K562 (cell line): Measurements from ENCODE around the gene HOXB6. TPM values are rescaled to one million over a fixed set of nuclear protein-coding genes. Genes with fewer than 3 reads are reported as not detected.

Experiments
- ATAC-seq: fragments of 200-7000 bp; cut with Tn5 transposase; 3 replicates; pipeline ENCODE4 v1.9.1; 2020; ENCODE audit warnings: moderate library complexity
- BruUV-seq: library from RNA; stranded (reverse); fragments of 400-500 nt; replicated peaks from 2 replicates; lab custom pipeline; 2021; lab: Mats Ljungman, UMichigan
- CTCF ChIA-PET: fragments of 300-600 bp; formaldehyde crosslinking; extraction: SDS; loops from one replicate; lab custom pipeline; 2021; ENCODE audit warnings: low intra/inter-chr PET ratio; lab: Yijun Ruan, JAX
- POLR2A ChIA-PET: fragments of 300-600, 350-650 bp; sonication (Branson Sonifier 250); formaldehyde crosslinking; extraction: SDS; loops from one replicate; lab custom pipeline; 2021; ENCODE audit warnings: antibody characterized with exemption, inconsistent platforms; lab: Yijun Ruan, JAX
- DNase-seq, 4 experiments: peaks; one replicate each; pipeline versions ENCODE4 v3.0.0 to v3.0.0-alpha.2; 2011 to 2018; ENCODE audit warnings: low spot score in 3 of 4, mixed read lengths in 3 of 4; ENCODE audit errors: extremely low read depth in 1 of 4
- FAIRE-seq: peaks from 2 replicates; lab custom pipeline; 2011; peaks lifted over from hg19 to GRCh38; lab: Jason Lieb, UNC
- H2AFZ ChIP-seq: 2 replicates; pipeline ENCODE4 v1.6.0; 2011; ENCODE audit warnings: low read depth, low read length, control low read depth, inconsistent platforms
- H3K27ac ChIP-seq: fragments of 200-600 bp; 3 replicates; pipeline ENCODE4 v1.8.0; 2011; ENCODE audit warnings: low read depth, mild to moderate bottlenecking, control low read depth, inconsistent platforms, low read length, moderate library complexity, mixed read lengths; ENCODE audit errors: extremely low read depth
- H3K27me3 ChIP-seq, 2 experiments: fragments of 300-600 bp in 1 of 2; 2 replicates in 1 of 2; 3 replicates in 1 of 2; pipeline versions ENCODE4 v1.6.0 to v1.8.0; 2011; ENCODE audit warnings: inconsistent platforms in 2 of 2, low read length in 2 of 2, mild to moderate bottlenecking in 1 of 2, mixed read lengths in 1 of 2, moderate library complexity in 1 of 2; ENCODE audit not compliant: control insufficient read depth in 2 of 2, insufficient read depth in 2 of 2
- H3K36me3 ChIP-seq: fragments of 300-600 bp; 3 replicates; pipeline ENCODE4 v1.8.0; 2011; ENCODE audit warnings: mild to moderate bottlenecking, low read length, inconsistent platforms; ENCODE audit not compliant: control insufficient read depth, insufficient read depth
- H3K4me1 ChIP-seq, 2 experiments: fragments of 200-600 bp in 1 of 2; replicated peaks in 1 of 2; 2 replicates in 1 of 2; 3 replicates in 1 of 2; pipeline versions ENCODE4 v1.5.1 to v1.8.0; 2011; ENCODE audit warnings: inconsistent platforms in 2 of 2, low read length in 2 of 2, mild to moderate bottlenecking in 1 of 2, mixed read lengths in 1 of 2, moderate library complexity in 1 of 2; ENCODE audit not compliant: control insufficient read depth in 2 of 2, insufficient read depth in 2 of 2
- H3K4me2 ChIP-seq: 2 replicates; pipeline ENCODE4 v1.6.1; 2011; ENCODE audit warnings: low read length, control low read depth, inconsistent platforms, mixed read lengths; ENCODE audit not compliant: insufficient read depth
- H3K4me3 ChIP-seq: fragments of 200-600 bp; sonication (generic), shearing (Covaris generic); 2 replicates; pipeline ENCODE4 v1.5.1; 2016; ENCODE audit warnings: control low read depth, inconsistent platforms
- H3K79me2 ChIP-seq: fragments of 200-600 bp; 3 replicates; pipeline ENCODE4 v1.8.0; 2011; ENCODE audit warnings: low read length, inconsistent platforms; ENCODE audit not compliant: control insufficient read depth, insufficient read depth
- H3K9ac ChIP-seq, 2 experiments: 2 replicates each; pipeline versions ENCODE4 v1.6.0 to v1.6.1; 2011; ENCODE audit warnings: low read depth in 2 of 2, low read length in 2 of 2, control low read depth in 1 of 2, inconsistent platforms in 1 of 2, mild to moderate bottlenecking in 1 of 2, mixed read lengths in 1 of 2; ENCODE audit not compliant: insufficient read depth in 1 of 2
- H3K9me1 ChIP-seq: one replicate; pipeline ENCODE4 v1.6.0; 2011; ENCODE audit warnings: inconsistent platforms, mild to moderate bottlenecking, low read length, moderate library complexity; ENCODE audit not compliant: control insufficient read depth, insufficient read depth
- H3K9me3 ChIP-seq: replicated peaks from 2 replicates; pipeline ENCODE4 v1.5.1; 2011; ENCODE audit warnings: low read depth, low read length, inconsistent platforms; ENCODE audit not compliant: control insufficient read depth, insufficient read depth
- H4K20me1 ChIP-seq: replicated peaks from 2 replicates; pipeline ENCODE4 v1.6.1; 2011; ENCODE audit warnings: low read length, inconsistent platforms, mixed read lengths; ENCODE audit not compliant: control insufficient read depth, insufficient read depth
- HDAC3 ChIP-seq: fragments of 450-650 bp; IDR thresholded peaks from 2 replicates; pipeline ENCODE4 v1.6.1; 2018; ENCODE audit warnings: borderline replicate concordance, mild to moderate bottlenecking, moderate library complexity; ENCODE audit not compliant: partially characterized antibody
- MIER1 ChIP-seq: fragments of 450-650 bp; IDR thresholded peaks from 2 replicates; pipeline ENCODE4 v1.6.1; 2016; ENCODE audit warnings: antibody characterized with exemption, mild to moderate bottlenecking, low read depth
- PHB ChIP-seq: fragments of 250-450 bp; sonication (Bioruptor Pico); IDR thresholded peaks from 2 replicates; pipeline ENCODE4 v1.5.0; 2021
- YY1 ChIP-seq, 3 experiments: IDR thresholded peaks; 2 replicates each; pipeline ENCODE4 v1.6.1; 2011; ENCODE audit warnings: low read length in 2 of 3, mild to moderate bottlenecking in 2 of 3, moderate library complexity in 2 of 3, borderline replicate concordance in 1 of 3, control low read depth in 1 of 3, low read depth in 1 of 3; ENCODE audit not compliant: insufficient read depth in 3 of 3, insufficient replicate concordance in 2 of 3, control insufficient read depth in 1 of 3, insufficient read length in 1 of 3; ENCODE audit errors: extremely low read depth in 1 of 3
- WGBS: fragments of 100-300 bp; shearing (Covaris generic); methylation state at CpG from one replicate; pipeline ENCODE4 v1.1.6; 2016; ENCODE audit warnings: low coverage, mixed read lengths; ENCODE audit not compliant: insufficient coverage; ENCODE audit errors: missing lambda C conversion rate; 5-methylcytosine and 5-hydroxymethylcytosine counted together
- in situ Hi-C: fragments of 300-500 bp; cut with MboI; formaldehyde crosslinking; loops from 4 replicates; pipeline ENCODE4 v1.15.0; 2018; ENCODE audit warnings: inconsistent platforms, mixed read lengths
- intact Hi-C: fragments of 100-400 bp; cut with micrococcal nuclease; formaldehyde crosslinking; loops from 2 replicates; pipeline ENCODE4 v1.14.2; 2022
- polyA plus RNA-seq, 8 experiments: library from polyadenylated mRNA; depleted of rRNA in 4 of 8; stranded (reverse) in 5 of 8; unstranded in 3 of 8; fragments of >200 nt; fragmentation: Nextera tagmentation in 2 of 8; fragmentation: Illumina TruSeq in 1 of 8; extraction: Ambion mirVana in 2 of 8; extraction: Trizol in 1 of 8; gene quantifications; 2 replicates each; pipeline versions ENCODE4 v1.2.1 to v1.2.3, GENCODE V29; 2011 to 2014; ENCODE audit warnings: inconsistent platforms in 1 of 8, missing spikeins in 1 of 8
- total RNA-seq, 7 experiments: library from RNA; depleted of rRNA in 6 of 7; stranded (reverse); fragments of >200 nt in 6 of 7; fragmentation: Illumina TruSeq in 2 of 7; extraction: Trizol in 2 of 7; gene quantifications; 2 replicates each; pipeline versions ENCODE4 v1.2.1 to v1.2.3, GENCODE V29; 2011 to 2021; ENCODE audit warnings: low replicate concordance in 1 of 7
- TF ChIP-seq, protein P1 (sequence below): fragments of 450-650 bp; conservative IDR thresholded peaks from 2 replicates; pipeline ENCODE4 v1.6.1; 2016; ENCODE audit warnings: missing genetic modification characterization, low read depth, mild to moderate bottlenecking, control low read depth, missing compliant biosample characterization
- TF ChIP-seq, protein P2 (sequence below): fragments of 450-650 bp; IDR thresholded peaks from 2 replicates; pipeline ENCODE4 v1.7.1; 2018; ENCODE audit warnings: mild to moderate bottlenecking, low read depth; ENCODE audit not compliant: partially characterized antibody

The HOXB6 gene
- total and polyA plus RNA-seq, 9 of the 15 experiments (the other 6 are each of a cell fraction or from before 2014, with no cell fraction given): 1.2 to 14.8 (median 4.9) TPM

DNA sequence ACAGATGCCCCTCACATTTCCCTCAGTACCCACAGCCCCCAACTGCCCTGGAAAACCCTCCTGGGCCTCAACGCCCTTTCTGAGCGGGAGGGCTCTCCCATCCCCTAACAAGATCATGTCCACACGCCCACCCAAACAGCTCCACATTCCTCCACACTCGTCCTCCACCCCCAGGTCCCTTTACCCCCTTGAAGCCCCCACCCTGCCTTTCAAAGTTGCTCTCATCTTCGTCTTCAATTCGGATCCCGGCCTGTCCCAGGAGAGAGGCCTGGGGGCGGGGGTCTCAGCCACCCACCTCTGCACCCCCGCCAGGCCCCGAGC lies 41.0 kb downstream of the HOXB6 start:
- H3K4me2 ChIP-seq: no peak overlapping the region
- no peaks in the 10 kb centered on the region for H3K27me3 ChIP-seq
- no peak overlapping the region for H3K4me3 ChIP-seq
- no peak for FAIRE-seq
- peaks cover 6% of the 10 kb centered on the region for H3K9me1 ChIP-seq
- H3K9me3 ChIP-seq: no peaks in the 10 kb centered on the region
- CTCF ChIA-PET: no interaction called here
- H4K20me1 ChIP-seq: no peaks in the 10 kb centered on the region; the same call in 1 of the 2 replicates
- no peak overlapping the region for H3K27ac ChIP-seq
- peaks cover 40% of the 10 kb centered on the region for H3K79me2 ChIP-seq
- ATAC-seq: no peak
- DNase-seq: no peak
- no peak for TF ChIP-seq PHB (CRISPR knock-in tag)
- TF ChIP-seq YY1 (IDR thresholded peaks at IDR 0.05; ENCODE audit: borderline replicate concordance in 1 of 3, control insufficient read depth in 1 of 3, extremely low read depth in 1 of 3, insufficient read depth in 3 of 3, insufficient read length in 1 of 3, insufficient replicate concordance in 2 of 3, low read depth in 1 of 3, low read length in 2 of 3): no peak
- no peak for TF ChIP-seq MIER1
- in situ Hi-C loops (no loop called here), intact Hi-C loops (no loop called here)
- WGBS: 84% methylated on average over 6 of the region's 10 CpGs
- peaks cover 8 to 16% of the 10 kb centered on the region in 2 experiments for H3K4me1 ChIP-seq
- no TSS peak for BruUV-seq
- no peak overlapping the region for H2AFZ ChIP-seq
- H3K36me3 ChIP-seq: peaks cover 89% of the 10 kb centered on the region; the same call in 2 of the 3 replicates
- POLR2A ChIA-PET: interaction anchor here (0.6 to 0.9 kb wide), 2 partner anchors 14 to 91 kb away, joined by 3 read pairs; no protein-coding TSS in a partner anchor
- no peak overlapping the region for H3K9ac ChIP-seq

DNA sequence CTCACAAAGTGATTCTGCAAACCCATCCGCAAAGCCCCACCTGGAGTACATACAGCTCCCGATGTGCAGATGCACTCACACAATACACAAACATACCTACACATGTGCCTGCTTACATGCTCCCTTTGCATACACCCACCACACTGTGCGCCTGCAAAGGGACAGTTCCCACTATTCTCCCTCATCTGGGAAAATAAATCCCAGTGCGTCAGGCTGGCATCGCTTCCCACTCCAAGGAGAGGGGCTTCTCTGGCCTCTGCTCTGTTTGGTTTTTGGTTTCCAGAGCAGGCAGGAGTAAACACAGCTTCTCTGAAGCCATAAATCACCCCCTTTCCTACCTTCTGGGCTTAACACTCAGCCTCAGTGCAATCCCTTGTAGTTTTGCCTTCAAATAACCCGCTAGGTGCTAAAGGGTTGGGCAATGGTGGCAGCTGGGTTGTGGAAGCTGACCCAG lies 41.4 kb downstream of the HOXB6 start:
- ATAC-seq (no peak), DNase-seq (no peak), FAIRE-seq (no peak)
- H3K4me2 ChIP-seq: no peak overlapping the region
- no peaks in the 10 kb centered on the region for H4K20me1 ChIP-seq
- H3K9me1 ChIP-seq: peaks cover 6% of the 10 kb centered on the region
- no peak overlapping the region for H2AFZ ChIP-seq
- WGBS: 90% methylated on average over 6 of the region's 6 CpGs
- no peaks in the 10 kb centered on the region for H3K27me3 ChIP-seq
- H3K79me2 ChIP-seq: peaks cover 36% of the 10 kb centered on the region
- CTCF ChIA-PET: no interaction called here
- no peak overlapping the region for H3K4me3 ChIP-seq
- H3K27ac ChIP-seq: no peak overlapping the region; the same call in 2 of the 3 replicates
- no peak overlapping the region for H3K9ac ChIP-seq
- no TSS peak for BruUV-seq
- in situ Hi-C loops (no loop called here), intact Hi-C loops (no loop called here)
- H3K4me1 ChIP-seq: peaks cover 8 to 14% of the 10 kb centered on the region in 2 experiments
- POLR2A ChIA-PET: interaction anchor here (0.6 to 0.9 kb wide), 2 partner anchors 14 to 178 kb away, joined by 3 read pairs; no protein-coding TSS in a partner anchor
- H3K36me3 ChIP-seq: peaks cover 89% of the 10 kb centered on the region; the same call in 2 of the 3 replicates
- H3K9me3 ChIP-seq: no peaks in the 10 kb centered on the region
- no peak for TF ChIP-seq HDAC3
- TF ChIP-seq, protein P1, sequence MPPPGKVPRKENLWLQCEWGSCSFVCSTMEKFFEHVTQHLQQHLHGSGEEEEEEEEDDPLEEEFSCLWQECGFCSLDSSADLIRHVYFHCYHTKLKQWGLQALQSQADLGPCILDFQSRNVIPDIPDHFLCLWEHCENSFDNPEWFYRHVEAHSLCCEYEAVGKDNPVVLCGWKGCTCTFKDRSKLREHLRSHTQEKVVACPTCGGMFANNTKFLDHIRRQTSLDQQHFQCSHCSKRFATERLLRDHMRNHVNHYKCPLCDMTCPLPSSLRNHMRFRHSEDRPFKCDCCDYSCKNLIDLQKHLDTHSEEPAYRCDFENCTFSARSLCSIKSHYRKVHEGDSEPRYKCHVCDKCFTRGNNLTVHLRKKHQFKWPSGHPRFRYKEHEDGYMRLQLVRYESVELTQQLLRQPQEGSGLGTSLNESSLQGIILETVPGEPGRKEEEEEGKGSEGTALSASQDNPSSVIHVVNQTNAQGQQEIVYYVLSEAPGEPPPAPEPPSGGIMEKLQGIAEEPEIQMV (tag): no peak
- TF ChIP-seq, protein P2, sequence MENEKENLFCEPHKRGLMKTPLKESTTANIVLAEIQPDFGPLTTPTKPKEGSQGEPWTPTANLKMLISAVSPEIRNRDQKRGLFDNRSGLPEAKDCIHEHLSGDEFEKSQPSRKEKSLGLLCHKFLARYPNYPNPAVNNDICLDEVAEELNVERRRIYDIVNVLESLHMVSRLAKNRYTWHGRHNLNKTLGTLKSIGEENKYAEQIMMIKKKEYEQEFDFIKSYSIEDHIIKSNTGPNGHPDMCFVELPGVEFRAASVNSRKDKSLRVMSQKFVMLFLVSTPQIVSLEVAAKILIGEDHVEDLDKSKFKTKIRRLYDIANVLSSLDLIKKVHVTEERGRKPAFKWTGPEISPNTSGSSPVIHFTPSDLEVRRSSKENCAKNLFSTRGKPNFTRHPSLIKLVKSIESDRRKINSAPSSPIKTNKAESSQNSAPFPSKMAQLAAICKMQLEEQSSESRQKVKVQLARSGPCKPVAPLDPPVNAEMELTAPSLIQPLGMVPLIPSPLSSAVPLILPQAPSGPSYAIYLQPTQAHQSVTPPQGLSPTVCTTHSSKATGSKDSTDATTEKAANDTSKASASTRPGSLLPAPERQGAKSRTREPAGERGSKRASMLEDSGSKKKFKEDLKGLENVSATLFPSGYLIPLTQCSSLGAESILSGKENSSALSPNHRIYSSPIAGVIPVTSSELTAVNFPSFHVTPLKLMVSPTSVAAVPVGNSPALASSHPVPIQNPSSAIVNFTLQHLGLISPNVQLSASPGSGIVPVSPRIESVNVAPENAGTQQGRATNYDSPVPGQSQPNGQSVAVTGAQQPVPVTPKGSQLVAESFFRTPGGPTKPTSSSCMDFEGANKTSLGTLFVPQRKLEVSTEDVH: no peak
